Posterior cingulate gyrus (tissue), 11 donors: ENCODE measurements around the gene FBXO48.

Experiments used
- DNase-seq, 10 donors: peaks; one replicate each; pipeline versions ENCODE4 v3.0.0 to v3.0.0-alpha.2; 2020 to 2021; ENCODE audit warnings: mixed read lengths in 3 of 10
- intact Hi-C: fragments of 100-400 bp; cut with DNase I; formaldehyde crosslinking; loops from one replicate; pipeline ENCODE4 v1.15.1; 2023

Gene FBXO48

GRCh38 chr2:68441179-68441993 is 25.7 kb downstream of the FBXO48 start:
- DNase-seq: peak in 9 of 10 donors; percentile 50 to 96 (median 78)
- intact Hi-C loops: loop anchor here (5.0 to 10.0 kb wide), 3 partner anchors 79 to 319 kb away; no protein-coding TSS in a partner anchor

- intact Hi-C loops: no loop called here
- no peak for DNase-seq
Measured at GRCh38 chr2:68438455-68439303, 28.4 kb downstream of the FBXO48 start.

GRCh38 chr2:68436270-68436669 is 30.8 kb downstream of the FBXO48 start:
- intact Hi-C loops: no loop called here
- no peak for DNase-seq

- no peak for DNase-seq
Measured at GRCh38 chr2:68435615-68436014, 31.5 kb downstream of the FBXO48 start.

GRCh38 chr2:68434981-68435380 is 32.1 kb downstream of the FBXO48 start:
- intact Hi-C loops: no loop called here
- DNase-seq: no peak

More at GRCh38 chr2:68435615-68436014, 31.5 kb downstream of the FBXO48 start:
- intact Hi-C loops: no loop called here

- intact Hi-C loops: no loop called here
- no peak for DNase-seq
Measured at GRCh38 chr2:68432696-68433658, 34.1 kb downstream of the FBXO48 start.

GRCh38 chr2:68431316-68431972 is 35.6 kb downstream of the FBXO48 start:
- intact Hi-C loops: no loop called here
- no peak for DNase-seq

GRCh38 chr2:68429311-68429826 is 37.7 kb downstream of the FBXO48 start:
- DNase-seq: no peak
- intact Hi-C loops: no loop called here

- intact Hi-C loops: no loop called here
- no peak for DNase-seq
Measured at GRCh38 chr2:68428746-68429145, 38.3 kb downstream of the FBXO48 start.

GRCh38 chr2:68428126-68428525 is 39.0 kb downstream of the FBXO48 start:
- intact Hi-C loops: no loop called here
- no peak for DNase-seq

GRCh38 chr2:68426848-68427579 is 40.1 kb downstream of the FBXO48 start:
- DNase-seq: no peak
- intact Hi-C loops: no loop called here

GRCh38 chr2:68426446-68426845 is 40.6 kb downstream of the FBXO48 start:
- DNase-seq: no peak
- intact Hi-C loops: no loop called here

GRCh38 chr2:68425503-68425902 is 41.6 kb downstream of the FBXO48 start:
- intact Hi-C loops: no loop called here
- no peak for DNase-seq

- intact Hi-C loops: no loop called here
- no peak for DNase-seq
Measured at GRCh38 chr2:68423966-68424650, 43.0 kb downstream of the FBXO48 start.

GRCh38 chr2:68420254-68420910 is 46.7 kb downstream of the FBXO48 start:
- intact Hi-C loops: no loop called here
- no peak for DNase-seq

GRCh38 chr2:68418855-68419254 is 48.2 kb downstream of the FBXO48 start:
- intact Hi-C loops: no loop called here

GRCh38 chr2:68418419-68418818 is 48.7 kb downstream of the FBXO48 start:
- DNase-seq: peak in 1 of 10 donors; percentile 26
- intact Hi-C loops: no loop called here

More at GRCh38 chr2:68418855-68419254, 48.2 kb downstream of the FBXO48 start:
- no peak for DNase-seq

GRCh38 chr2:68417926-68418325 is 49.2 kb downstream of the FBXO48 start:
- no peak for DNase-seq
- intact Hi-C loops: no loop called here
